Measurements from ENCODE around the gene ITPR2.

ITPR2 gene

DNA sequence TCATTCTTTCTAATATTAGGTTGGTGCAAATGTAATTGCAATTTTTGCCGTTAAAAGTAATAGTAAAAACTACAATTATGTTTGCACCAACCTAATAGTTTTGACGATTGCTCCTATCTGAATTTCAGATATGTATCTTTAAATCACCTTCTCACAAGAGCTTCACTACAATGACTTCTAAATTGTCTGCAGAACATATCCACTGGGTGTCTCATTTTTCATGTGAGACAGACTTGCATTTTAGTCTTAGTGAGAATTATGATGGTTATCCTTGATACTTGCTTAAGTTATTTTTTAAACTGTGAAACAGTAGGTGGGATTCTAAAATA is 84.6 kb downstream of the ITPR2 start:
- DNase-seq (ENCODE audit: low spot score in 2 of 2) (no peak), ATAC-seq (peak; percentile 40)
- H3K4me1 Mint-ChIP-seq: peaks cover 52% of the 10 kb centered on the region
- H3K27ac Mint-ChIP-seq: peak overlapping the region; percentile 82
- peak overlapping the region; percentile 33 for H3K4me3 Mint-ChIP-seq
- no peaks in the 10 kb centered on the region for H3K9me3 Mint-ChIP-seq
- no peaks in the 10 kb centered on the region for H3K36me3 Mint-ChIP-seq

DNA sequence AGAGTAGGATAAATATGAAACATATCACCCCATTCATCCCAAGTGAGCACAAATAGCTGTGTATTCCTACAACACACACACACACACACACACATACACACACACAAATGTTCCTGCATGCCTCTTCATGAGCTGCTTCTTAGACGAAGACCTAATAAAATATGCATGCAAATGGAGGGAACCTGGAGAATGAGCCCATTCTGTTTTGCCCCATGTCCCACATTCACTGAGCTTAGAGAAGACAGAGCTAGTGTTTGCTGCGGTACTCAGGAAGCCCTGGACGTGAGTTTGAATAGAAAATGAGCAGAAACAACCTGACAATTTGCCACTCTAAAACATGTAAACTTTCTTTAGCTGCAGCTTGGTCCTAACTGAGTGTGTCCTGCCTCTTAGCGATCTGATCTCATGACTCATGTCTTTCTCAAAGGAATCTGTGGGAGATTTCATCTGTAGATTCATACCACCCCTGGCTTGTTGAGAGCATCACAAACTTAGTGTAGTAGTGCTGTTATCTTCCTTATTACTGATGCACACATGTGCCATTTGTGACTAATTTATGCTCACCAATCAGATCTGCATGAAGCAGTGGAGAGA is 86.8 kb downstream of the ITPR2 start:
- H3K4me3 Mint-ChIP-seq: no peak overlapping the region
- no peaks in the 10 kb centered on the region for H3K36me3 Mint-ChIP-seq
- no peak for DNase-seq (ENCODE audit: low spot score in 2 of 2)
- peaks cover 52% of the 10 kb centered on the region for H3K4me1 Mint-ChIP-seq
- H3K9me3 Mint-ChIP-seq: no peaks in the 10 kb centered on the region
- H3K27ac Mint-ChIP-seq: no peak overlapping the region
- ATAC-seq: peak; percentile 79

DNA sequence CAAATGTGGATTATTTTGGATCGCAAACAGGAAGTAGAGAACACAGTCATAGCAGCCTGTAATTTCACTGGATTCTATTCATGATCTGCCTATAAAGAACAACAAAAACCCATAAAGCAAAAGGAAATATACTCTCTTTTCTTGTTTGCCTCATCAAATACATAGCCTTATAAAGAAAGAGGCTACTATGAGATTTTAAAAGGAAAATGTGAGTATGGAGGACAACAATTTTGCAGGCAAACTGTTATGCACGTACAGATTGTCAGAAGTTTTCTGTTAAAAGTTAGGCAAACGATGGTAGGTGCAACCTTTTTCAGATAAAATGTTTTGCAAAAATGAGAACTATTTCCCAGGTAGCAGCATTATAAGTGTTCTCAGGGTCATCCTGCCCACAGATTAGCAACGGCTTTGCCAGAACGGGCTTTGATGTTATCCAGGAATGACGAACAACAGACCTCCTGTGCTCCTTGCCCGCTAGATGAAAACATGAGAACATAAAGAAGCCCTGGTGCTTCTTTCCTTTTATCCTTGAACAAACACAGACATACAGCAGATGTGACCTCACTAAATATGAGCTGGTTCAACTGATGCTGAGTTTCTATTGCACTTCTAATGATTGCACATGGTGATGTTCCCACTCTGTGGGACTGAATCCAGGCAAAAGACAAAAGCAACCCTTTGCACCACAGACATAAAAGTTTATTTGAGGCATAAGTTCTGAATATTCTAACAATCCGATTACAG is 88.1 kb downstream of the ITPR2 start:
- Mint-ChIP-seq H3K36me3 (no peaks in the 10 kb centered on the region), H3K4me1 (peaks cover 42% of the 10 kb centered on the region), H3K9me3 (peaks cover 5% of the 10 kb centered on the region), H3K27ac (no peak overlapping the region), H3K4me3 (no peak overlapping the region)
- DNase-seq (ENCODE audit: low spot score in 2 of 2) (no peak), ATAC-seq (no peak)

DNA sequence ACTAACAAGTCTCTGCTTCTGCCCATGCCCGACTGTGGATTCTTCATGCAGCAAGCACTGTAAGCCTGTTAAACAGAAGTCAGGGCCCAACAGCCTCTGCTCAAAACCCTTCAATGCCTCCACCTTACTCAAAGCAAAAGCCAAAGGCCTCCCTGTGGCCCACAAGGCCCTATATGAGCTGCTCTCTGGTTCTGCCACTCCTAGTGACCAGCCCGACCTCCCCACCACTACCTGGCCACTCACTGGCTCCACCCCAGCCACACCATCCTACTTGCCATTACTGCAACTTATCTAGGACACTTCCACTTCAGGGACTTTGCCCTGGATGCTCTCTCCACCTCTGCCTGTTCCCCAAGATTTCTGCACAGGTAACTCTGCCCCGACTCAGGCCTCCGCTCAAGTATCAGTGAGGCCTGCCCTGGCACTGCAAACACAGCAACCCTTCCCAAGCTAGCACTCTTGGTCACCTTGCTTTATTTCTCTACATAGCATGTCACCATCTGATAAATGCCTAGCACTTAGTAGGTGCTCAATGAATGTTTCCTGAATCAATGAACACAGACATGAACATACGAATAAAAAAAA is 88.9 kb downstream of the ITPR2 start:
- Mint-ChIP-seq H3K36me3 (no peaks in the 10 kb centered on the region), H3K4me1 (peaks cover 37% of the 10 kb centered on the region), H3K9me3 (peaks cover 9% of the 10 kb centered on the region), H3K27ac (peak overlapping the region; percentile 26), H3K4me3 (no peak overlapping the region)
- no peak for DNase-seq (ENCODE audit: low spot score in 2 of 2)
- no peak for ATAC-seq

DNA sequence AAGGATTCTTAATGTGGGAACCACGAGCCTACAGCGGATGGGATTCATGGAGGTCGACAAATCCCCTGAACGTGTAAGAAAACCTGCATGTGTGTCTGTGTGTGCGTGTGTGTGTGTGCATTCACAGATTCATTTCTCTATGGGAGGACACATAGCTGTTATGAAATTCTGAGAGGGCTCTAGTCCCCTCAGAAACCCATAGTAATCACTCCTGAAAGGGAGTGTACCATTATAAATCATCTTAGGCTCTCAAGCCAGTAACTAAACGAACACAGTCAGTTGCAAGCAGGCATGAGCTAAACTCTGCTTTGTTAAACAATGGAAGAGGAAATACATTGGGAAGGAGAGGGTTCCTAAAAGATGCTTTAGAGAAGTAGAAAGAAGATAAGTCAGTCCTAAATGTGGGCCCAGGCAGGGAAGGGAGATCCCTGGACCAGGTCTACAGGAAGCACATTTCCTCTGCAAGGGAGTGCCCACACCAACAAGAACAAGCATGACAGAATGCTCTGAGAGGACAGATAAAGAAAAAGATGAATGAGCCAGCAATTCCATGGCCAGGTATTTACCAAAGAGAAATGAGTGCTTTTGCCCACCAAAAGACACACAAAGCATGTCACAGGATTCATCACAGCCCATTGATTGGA is 91.3 kb downstream of the ITPR2 start:
- Mint-ChIP-seq H3K4me1 (peaks cover 22% of the 10 kb centered on the region), H3K9me3 (peaks cover 12% of the 10 kb centered on the region), H3K4me3 (no peak overlapping the region), H3K27ac (no peak overlapping the region), H3K36me3 (no peaks in the 10 kb centered on the region)
- DNase-seq (ENCODE audit: low spot score in 2 of 2): no peak
- no peak for ATAC-seq

DNA sequence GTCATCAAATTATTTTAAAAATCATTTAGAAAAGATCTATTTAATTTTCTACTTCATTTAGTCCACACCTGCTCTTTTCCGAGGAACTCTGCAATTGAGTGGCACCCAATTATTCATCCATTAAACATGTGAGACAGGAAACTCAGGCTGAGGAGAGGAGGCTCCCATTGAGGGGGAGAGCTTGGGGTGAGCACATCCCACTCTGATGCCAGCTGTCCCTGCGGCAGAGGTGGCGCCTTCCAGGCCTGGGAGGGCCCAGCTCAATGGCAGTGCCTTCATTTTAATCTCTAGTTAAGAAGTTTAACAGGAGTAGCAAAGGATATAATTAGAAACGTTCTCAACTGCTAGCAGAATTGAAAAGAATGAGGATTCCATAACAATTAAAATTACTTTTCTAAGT is 92.0 kb downstream of the ITPR2 start:
- no peak for DNase-seq (ENCODE audit: low spot score in 2 of 2)
- H3K27ac Mint-ChIP-seq: no peak overlapping the region
- H3K4me1 Mint-ChIP-seq: peaks cover 18% of the 10 kb centered on the region
- no peak for ATAC-seq
- no peaks in the 10 kb centered on the region for H3K36me3 Mint-ChIP-seq
- H3K9me3 Mint-ChIP-seq: peaks cover 12% of the 10 kb centered on the region
- no peak overlapping the region for H3K4me3 Mint-ChIP-seq

DNA sequence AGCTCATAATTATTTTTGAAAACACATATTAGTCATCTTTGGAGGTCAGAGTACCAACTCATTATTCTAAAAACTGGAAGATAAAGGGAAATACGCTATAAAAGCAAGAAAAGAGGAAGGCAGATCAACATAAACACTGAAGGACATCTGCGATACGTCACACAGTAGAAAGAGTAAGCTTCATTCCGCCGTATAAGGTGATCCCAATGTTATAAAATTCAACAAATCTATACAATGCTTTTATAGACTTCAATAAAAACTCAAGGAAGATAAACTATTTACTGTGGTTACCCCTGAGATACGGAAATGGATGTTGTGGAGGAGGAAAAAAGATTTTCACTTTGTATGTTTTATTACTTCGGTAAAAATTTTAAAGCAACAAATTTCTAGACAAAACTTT is 92.6 kb downstream of the ITPR2 start:
- ATAC-seq (no peak), DNase-seq (ENCODE audit: low spot score in 2 of 2) (no peak)
- Mint-ChIP-seq H3K4me3 (no peak overlapping the region), H3K27ac (no peak overlapping the region), H3K36me3 (no peaks in the 10 kb centered on the region), H3K4me1 (peaks cover 24% of the 10 kb centered on the region), H3K9me3 (peaks cover 12% of the 10 kb centered on the region)

DNA sequence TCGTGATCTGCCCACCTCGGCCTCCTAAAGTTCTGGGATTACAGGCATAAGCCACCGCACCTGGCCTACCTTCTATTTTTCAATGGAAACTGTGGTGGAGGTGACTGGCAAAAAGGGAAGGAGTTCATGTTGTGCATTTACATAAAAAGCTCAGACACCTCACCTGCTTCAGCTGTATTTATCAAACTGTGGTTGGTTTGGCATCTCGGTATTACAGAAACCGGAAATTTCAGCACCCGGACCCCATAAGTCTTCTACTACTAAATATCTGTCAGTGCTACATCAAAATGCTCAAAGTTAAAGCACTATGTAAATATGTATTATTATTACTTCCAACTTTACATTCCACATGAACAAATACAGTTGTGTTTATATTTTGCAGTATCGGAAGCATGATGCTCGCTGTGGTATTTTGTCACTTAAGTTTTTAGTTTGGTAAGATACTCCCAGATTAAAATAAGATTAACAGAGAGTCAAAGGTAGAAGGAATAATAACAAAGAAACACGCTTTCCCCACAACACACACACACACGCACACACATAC is 95.4 kb downstream of the ITPR2 start:
- DNase-seq (ENCODE audit: low spot score in 2 of 2) (no peak), ATAC-seq (no peak)
- Mint-ChIP-seq H3K36me3 (no peaks in the 10 kb centered on the region), H3K4me3 (no peak overlapping the region), H3K27ac (no peak overlapping the region), H3K4me1 (peaks cover 24% of the 10 kb centered on the region), H3K9me3 (peaks cover 12% of the 10 kb centered on the region)

DNA sequence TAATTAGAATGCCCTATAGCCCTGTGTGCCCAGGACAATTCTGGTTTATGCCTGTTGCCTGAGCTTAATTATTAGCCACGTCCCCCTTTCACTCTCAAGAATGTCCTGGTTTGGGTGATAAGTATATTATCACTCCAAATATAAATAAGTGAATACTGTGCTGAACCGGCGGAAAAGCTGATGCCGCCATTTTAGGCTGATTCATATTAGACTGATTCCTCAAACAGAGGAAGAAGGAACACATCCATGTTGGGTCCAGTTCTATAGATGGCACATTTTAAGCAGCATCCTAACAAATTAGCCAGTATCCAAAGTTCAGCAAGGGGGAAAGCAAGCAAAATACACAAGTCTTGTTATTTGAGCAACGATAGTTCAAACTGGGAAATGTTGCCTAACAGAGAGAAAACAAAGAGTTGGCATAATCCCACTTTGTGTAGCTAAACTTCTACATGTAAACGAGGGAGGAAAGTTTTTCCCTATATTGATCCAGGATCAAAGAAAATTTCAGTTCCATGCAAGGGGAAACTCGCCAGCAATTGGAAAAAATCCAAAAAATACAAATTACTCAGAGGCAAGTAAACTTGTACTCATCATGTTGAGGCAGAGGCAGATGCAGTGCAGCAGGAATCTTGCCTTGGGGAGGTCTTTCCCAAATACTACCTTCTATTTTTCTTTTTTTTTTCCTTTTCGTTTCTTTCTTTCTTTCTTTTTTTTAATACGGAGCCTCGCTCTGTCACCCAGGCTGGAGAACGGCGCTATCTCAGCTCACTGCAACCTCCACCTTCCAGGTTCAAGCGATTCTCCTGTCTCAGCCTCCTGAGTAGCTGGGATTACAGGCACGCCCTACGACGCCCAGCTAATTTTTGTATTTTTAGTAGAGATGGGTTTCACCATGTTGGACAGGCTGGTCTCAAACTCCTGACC is 96.2 kb downstream of the ITPR2 start:
- Mint-ChIP-seq H3K4me1 (peaks cover 26% of the 10 kb centered on the region), H3K27ac (no peak overlapping the region), H3K36me3 (no peaks in the 10 kb centered on the region), H3K9me3 (peaks cover 12% of the 10 kb centered on the region), H3K4me3 (no peak overlapping the region)
- DNase-seq (ENCODE audit: low spot score in 2 of 2) (no peak), ATAC-seq (no peak)

DNA sequence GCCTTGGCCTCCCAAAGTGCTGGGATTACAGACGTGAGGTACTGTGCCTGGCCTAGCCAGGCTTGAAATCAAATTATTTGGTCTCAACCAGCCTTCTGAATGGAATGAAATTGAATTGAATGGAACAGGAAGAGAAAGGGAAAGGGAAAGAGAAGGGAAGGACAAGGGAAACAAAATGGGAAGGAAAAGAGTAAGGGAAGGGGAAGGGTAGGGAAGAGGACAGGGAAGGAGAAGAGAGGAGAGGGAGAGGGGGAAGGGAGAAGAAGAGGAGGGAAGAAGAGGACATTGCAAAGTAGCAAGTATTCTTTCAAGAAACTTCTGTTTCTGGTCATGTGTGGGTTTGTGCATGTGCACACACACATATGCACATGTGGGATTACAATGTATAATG is 97.8 kb downstream of the ITPR2 start:
- peaks cover 11% of the 10 kb centered on the region for H3K9me3 Mint-ChIP-seq
- H3K4me3 Mint-ChIP-seq: no peak overlapping the region
- H3K4me1 Mint-ChIP-seq: peaks cover 32% of the 10 kb centered on the region
- DNase-seq (ENCODE audit: low spot score in 2 of 2) (no peak), ATAC-seq (no peak)
- H3K27ac Mint-ChIP-seq: no peak overlapping the region
- H3K36me3 Mint-ChIP-seq: no peaks in the 10 kb centered on the region

DNA sequence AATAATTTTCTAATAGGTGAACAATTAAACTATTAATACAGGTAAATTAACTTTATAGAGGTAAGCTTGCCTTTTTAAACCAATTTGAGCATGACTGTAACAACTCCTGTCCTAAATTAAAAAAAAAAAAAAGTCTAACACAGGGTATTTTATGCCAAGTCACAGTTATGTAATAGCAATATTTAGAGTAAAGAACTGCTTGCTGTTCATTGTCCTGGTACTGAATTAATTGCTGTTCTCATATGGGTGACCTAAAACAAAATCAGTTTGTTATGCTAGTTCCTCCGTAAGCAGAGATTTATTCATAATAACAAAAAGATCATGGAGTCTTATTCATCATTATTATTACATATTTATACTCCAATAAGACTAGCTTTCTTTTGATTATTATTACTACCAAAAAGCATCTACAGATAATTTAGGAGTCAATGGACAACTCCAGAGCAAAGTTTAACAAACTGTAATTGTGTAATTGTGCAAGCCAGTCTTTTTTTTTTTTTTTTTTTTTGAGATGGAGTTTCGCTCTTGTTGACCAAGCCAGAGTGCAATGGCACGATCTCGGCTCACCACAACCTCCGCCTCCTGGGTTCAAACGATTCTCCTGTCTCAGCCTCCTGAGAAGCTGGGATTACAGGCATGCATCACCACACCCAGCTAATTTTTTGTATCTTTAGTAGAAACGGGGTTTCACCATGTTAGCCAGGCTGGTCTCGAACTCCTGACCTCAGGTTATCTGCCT is 98.3 kb downstream of the ITPR2 start:
- no peak for ATAC-seq
- Mint-ChIP-seq H3K4me1 (peaks cover 35% of the 10 kb centered on the region), H3K27ac (no peak overlapping the region), H3K36me3 (no peaks in the 10 kb centered on the region), H3K9me3 (peaks cover 7% of the 10 kb centered on the region), H3K4me3 (no peak overlapping the region)
- DNase-seq (ENCODE audit: low spot score in 2 of 2): no peak

DNA sequence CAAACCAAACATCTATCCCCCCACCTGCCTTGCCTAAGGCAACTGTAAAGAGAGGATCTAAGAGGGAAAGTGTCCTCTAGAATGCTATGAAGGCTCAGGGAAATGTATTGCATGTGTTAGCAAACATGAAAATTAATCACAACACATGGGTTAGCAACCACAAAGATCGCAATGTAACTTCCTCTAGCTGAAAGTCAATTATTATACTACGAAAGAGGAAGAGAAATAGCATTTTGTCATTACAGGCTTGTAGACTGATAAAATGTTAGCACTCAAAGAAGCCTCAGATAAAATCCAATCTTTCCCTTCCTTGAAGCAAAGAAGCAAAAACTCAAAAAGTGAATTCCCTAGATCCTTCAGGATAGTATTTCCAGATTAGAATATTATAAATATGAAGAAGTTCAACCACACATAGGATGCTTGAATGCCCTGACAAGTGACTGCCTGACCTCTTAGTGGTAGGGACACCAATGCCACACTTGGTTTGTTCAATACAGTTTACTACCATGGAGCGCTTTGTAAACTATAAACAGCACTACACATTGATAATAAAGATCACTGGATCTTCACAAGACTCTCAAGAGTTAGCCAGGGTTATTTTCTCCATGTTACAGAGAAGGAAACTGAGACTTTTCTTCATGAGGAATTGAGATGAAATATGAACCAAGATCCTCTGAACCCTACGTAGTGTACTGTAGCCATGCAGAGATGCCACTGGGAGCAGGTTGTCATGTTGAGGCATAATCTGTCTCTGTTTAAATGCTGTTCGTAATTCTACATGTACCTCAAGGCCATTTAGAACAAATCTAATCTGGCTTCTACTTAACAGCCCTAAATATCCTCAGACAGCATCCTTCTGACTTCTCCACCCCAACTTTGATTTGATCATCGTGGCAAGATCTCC is 100.7 kb downstream of the ITPR2 start:
- Mint-ChIP-seq H3K27ac (no peak overlapping the region), H3K36me3 (no peaks in the 10 kb centered on the region), H3K4me3 (no peak overlapping the region), H3K9me3 (no peaks in the 10 kb centered on the region), H3K4me1 (peaks cover 49% of the 10 kb centered on the region)
- DNase-seq (ENCODE audit: low spot score in 2 of 2) (no peak), ATAC-seq (no peak)

DNA sequence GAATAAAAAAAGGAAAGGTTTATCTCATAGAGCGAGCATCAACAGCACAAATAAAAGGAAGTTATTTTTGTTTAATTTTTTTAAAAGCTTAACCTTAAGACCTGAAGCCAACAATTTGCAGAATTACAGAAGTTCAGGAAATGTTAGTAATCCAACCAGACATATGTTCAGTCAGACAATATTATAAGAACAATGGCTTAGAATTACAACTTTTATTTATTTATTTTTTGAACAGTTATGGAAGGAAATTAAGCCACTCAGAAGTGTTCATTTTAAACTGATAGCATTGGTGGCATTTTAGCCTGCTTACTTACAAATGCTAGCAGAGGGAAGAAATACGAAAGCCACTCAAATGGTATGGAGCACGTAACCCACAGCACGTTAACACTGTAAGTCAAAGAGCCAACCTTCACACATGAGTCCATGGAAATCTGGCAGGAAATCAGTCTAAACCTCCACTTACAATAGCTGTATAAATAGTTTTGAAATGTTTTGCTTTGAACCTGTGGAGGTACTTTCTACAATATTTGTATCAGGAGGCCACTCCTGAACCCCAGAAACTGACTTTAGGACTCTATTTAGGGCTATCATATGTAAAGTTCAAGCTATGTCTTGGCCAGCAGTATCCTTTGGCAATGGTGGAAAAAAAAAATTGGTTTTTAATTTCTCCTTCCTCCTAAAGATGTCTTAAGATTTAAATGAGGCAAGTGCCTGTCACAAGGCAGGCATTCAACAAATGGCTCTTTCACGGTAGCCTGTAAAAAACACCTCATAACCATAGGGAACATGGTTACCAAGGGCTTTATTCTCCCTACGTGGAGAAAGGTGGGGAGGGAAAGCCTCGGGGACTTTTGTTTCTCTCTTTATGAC is 102.3 kb downstream of the ITPR2 start:
- Mint-ChIP-seq H3K4me1 (peaks cover 45% of the 10 kb centered on the region), H3K36me3 (peaks cover 2% of the 10 kb centered on the region), H3K9me3 (no peaks in the 10 kb centered on the region), H3K4me3 (no peak overlapping the region), H3K27ac (no peak overlapping the region)
- DNase-seq (ENCODE audit: low spot score in 2 of 2): no peak
- no peak for ATAC-seq

Measured in stimulated activated effector memory CD8-positive, alpha-beta T cell treated with anti-CD3 and anti-CD28 coated beads, Interleukin-12 subunit alpha, Interleukin-12 subunit beta, amount 100 ng/mL, for 72 hours (primary cell).